HepG2 (cell line): Measurements from ENCODE around the gene GK. TPM values are rescaled to one million over a fixed set of nuclear protein-coding genes. Genes with fewer than 3 reads are reported as not detected.

Source experiments
- ATAC-seq: fragments of 200-7000 bp; cut with Tn5 transposase; 3 replicates; pipeline ENCODE4 v1.9.1; 2020; ENCODE audit warnings: mild to moderate bottlenecking, moderate library complexity
- BruUV-seq: library from RNA; stranded (reverse); fragments of 400-500 nt; replicated peaks from 2 replicates; lab custom pipeline; 2021; lab: Mats Ljungman, UMichigan
- CTCF ChIA-PET: fragments of 300-600 bp; formaldehyde crosslinking; extraction: SDS; loops from one replicate; lab custom pipeline; 2021; ENCODE audit warnings: low total read pairs, inconsistent platforms, low intra/inter-chr PET ratio; lab: Yijun Ruan, JAX
- POLR2A ChIA-PET: fragments of 350-600 bp; sonication (Branson Sonifier 250); formaldehyde crosslinking; loops from one replicate; lab custom pipeline; 2020; ENCODE audit warnings: antibody characterized with exemption, inconsistent platforms; lab: Yijun Ruan, JAX
- DNase-seq: peaks from one replicate; pipeline ENCODE4 v3.0.0-alpha.2; 2015; ENCODE audit warnings: low spot score
- FAIRE-seq: peaks from 3 replicates; lab custom pipeline; 2011; peaks lifted over from hg19 to GRCh38; lab: Jason Lieb, UNC
- H2AFZ ChIP-seq: one replicate; pipeline ENCODE4 v1.6.1; 2011; ENCODE audit warnings: low read length, inconsistent platforms
- H3K27ac ChIP-seq: fragments of 300-600 bp; 3 replicates; pipeline ENCODE4 v1.8.0; 2011; ENCODE audit warnings: mixed run types, mild to moderate bottlenecking, mixed read lengths, low read length, inconsistent platforms; ENCODE audit not compliant: insufficient read depth; ENCODE audit errors: extremely low read length
- H3K27me3 ChIP-seq, 2 experiments: fragments of 200-600 bp in 1 of 2; 2 replicates in 1 of 2; 3 replicates in 1 of 2; pipeline versions ENCODE4 v1.6.0 to v1.8.0; 2011; ENCODE audit warnings: low read length in 2 of 2, mild to moderate bottlenecking in 2 of 2, moderate library complexity in 2 of 2, inconsistent platforms in 1 of 2; ENCODE audit not compliant: insufficient read depth in 2 of 2, control insufficient read depth in 1 of 2
- H3K36me3 ChIP-seq, 2 experiments: fragments of 200-600 bp in 1 of 2; replicated peaks in 1 of 2; 2 replicates in 1 of 2; 3 replicates in 1 of 2; pipeline versions ENCODE4 v1.5.1 to v1.8.0; 2011; ENCODE audit warnings: low read length in 2 of 2, inconsistent platforms in 1 of 2; ENCODE audit not compliant: insufficient read depth in 2 of 2, control insufficient read depth in 1 of 2
- H3K4me1 ChIP-seq: 2 replicates; pipeline ENCODE4 v1.5.1; 2012; ENCODE audit warnings: low read length, inconsistent platforms; ENCODE audit not compliant: insufficient read depth
- H3K4me2 ChIP-seq: 2 replicates; pipeline ENCODE4 v1.6.0; 2011; ENCODE audit warnings: low read depth, low read length, inconsistent platforms
- H3K4me3 ChIP-seq, 3 experiments: fragments of 200-600 bp in 1 of 3; sonication (generic), shearing (Covaris generic) in 1 of 3; replicated peaks in 1 of 3; 2 replicates each; pipeline ENCODE4 v1.5.1; 2011 to 2016; ENCODE audit warnings: low read length in 3 of 3, inconsistent platforms in 2 of 3, low read depth in 2 of 3, mild to moderate bottlenecking in 2 of 3, control low read depth in 1 of 3, mixed read lengths in 1 of 3; ENCODE audit not compliant: insufficient read depth in 1 of 3
- H3K79me2 ChIP-seq: one replicate; pipeline ENCODE4 v1.6.1; 2011; ENCODE audit warnings: low read length, inconsistent platforms; ENCODE audit not compliant: insufficient read depth
- H3K9ac ChIP-seq: 2 replicates; pipeline ENCODE4 v1.6.0; 2011; ENCODE audit warnings: mild to moderate bottlenecking, low read depth, low read length, inconsistent platforms; ENCODE audit not compliant: insufficient read depth
- H3K9me3 ChIP-seq: 2 replicates; pipeline ENCODE4 v1.5.1; 2012; ENCODE audit warnings: mild to moderate bottlenecking, low read length
- H4K20me1 ChIP-seq: 2 replicates; pipeline ENCODE4 v1.6.0; 2011; ENCODE audit warnings: inconsistent platforms, mild to moderate bottlenecking, low read length, moderate library complexity; ENCODE audit not compliant: insufficient read depth
- ARHGAP35 ChIP-seq: sonication (generic); formaldehyde crosslinking; IDR thresholded peaks from 2 replicates; pipeline ENCODE4 v1.9.0; 2022; ENCODE audit warnings: mild to moderate bottlenecking, inconsistent platforms, moderate library complexity, missing genetic modification reagents, borderline replicate concordance
- ATF1 ChIP-seq: IDR thresholded peaks from 2 replicates; pipeline ENCODE4 v1.6.1; 2016; ENCODE audit warnings: mild to moderate bottlenecking, control low read depth
- CSRNP1 ChIP-seq: sonication (generic); formaldehyde crosslinking; IDR thresholded peaks from 2 replicates; pipeline ENCODE4 v1.8.1; 2023; ENCODE audit warnings: mild to moderate bottlenecking, missing genetic modification reagents
- E2F2 ChIP-seq: sonication (generic); formaldehyde crosslinking; IDR thresholded peaks from 2 replicates; pipeline ENCODE4 v1.4.0; 2020; ENCODE audit warnings: missing genetic modification reagents, borderline replicate concordance
- GTF2F1 ChIP-seq: fragments of 150-350 bp; IDR thresholded peaks from 2 replicates; pipeline ENCODE4 v1.6.1; 2014; ENCODE audit warnings: low read length
- PAF1 ChIP-seq: IDR thresholded peaks from 2 replicates; pipeline ENCODE4 v1.6.1; 2016; ENCODE audit warnings: missing genetic modification reagents, missing compliant biosample characterization
- POLR2G ChIP-seq: fragments of 200-400 bp; formaldehyde crosslinking; IDR thresholded peaks from 2 replicates; pipeline ENCODE4 v1.6.1; 2018; ENCODE audit warnings: mild to moderate bottlenecking, low read depth, low read length, moderate library complexity
- TAF1 ChIP-seq: sonication (generic); formaldehyde crosslinking; IDR thresholded peaks from 2 replicates; pipeline ENCODE4 v1.4.0; 2020; ENCODE audit warnings: missing genetic modification reagents
- TERF1 ChIP-seq: sonication (generic); formaldehyde crosslinking; IDR thresholded peaks from 2 replicates; pipeline ENCODE4 v1.8.0; 2022; ENCODE audit warnings: mild to moderate bottlenecking, missing genetic modification reagents, moderate library complexity
- ZC3H13 ChIP-seq: sonication (generic); formaldehyde crosslinking; IDR thresholded peaks from 2 replicates; pipeline ENCODE4 v1.8.1; 2023; ENCODE audit warnings: mild to moderate bottlenecking, missing genetic modification reagents, moderate library complexity
- ZMYM3 ChIP-seq: sonication (generic); formaldehyde crosslinking; IDR thresholded peaks from 2 replicates; pipeline ENCODE4 v1.5.1; 2020; ENCODE audit warnings: mild to moderate bottlenecking, missing genetic modification reagents
- ZNF550 ChIP-seq: sonication (generic); formaldehyde crosslinking; IDR thresholded peaks from 2 replicates; pipeline ENCODE4 v1.4.0; 2020; ENCODE audit warnings: mild to moderate bottlenecking, missing genetic modification reagents, borderline replicate concordance
- ZNF562 ChIP-seq: sonication (generic); formaldehyde crosslinking; IDR thresholded peaks from 2 replicates; pipeline ENCODE4 v1.8.0; 2022; ENCODE audit warnings: missing genetic modification reagents, borderline replicate concordance
- ZSCAN5A ChIP-seq: sonication (generic); formaldehyde crosslinking; IDR thresholded peaks from 2 replicates; pipeline ENCODE4 v1.8.0; 2022; ENCODE audit warnings: mild to moderate bottlenecking, missing genetic modification reagents, borderline replicate concordance
- ZZZ3 ChIP-seq: sonication (generic); formaldehyde crosslinking; IDR thresholded peaks from 2 replicates; pipeline ENCODE4 v1.4.0; 2020; ENCODE audit warnings: missing genetic modification reagents, mild to moderate bottlenecking, borderline replicate concordance
- WGBS: methylation state at CpG from one replicate; pipeline ENCODE4 v1.1.6; 2017; ENCODE audit warnings: low lambda C conversion rate; 5-methylcytosine and 5-hydroxymethylcytosine counted together
- in situ Hi-C: cut with HindIII; loops from 2 replicates; pipeline ENCODE4 v1.10.0; 2017; ENCODE audit warnings: low pct_unique_long_range_greater_than_20kb; ENCODE audit not compliant: extremely low pct_ligation_motif_present
- intact Hi-C: fragments of 100-400 bp; cut with micrococcal nuclease; formaldehyde crosslinking; loops from one replicate; pipeline ENCODE4 v1.10.0; 2022; ENCODE audit not compliant: unreplicated experiment
- polyA plus RNA-seq, 8 experiments: library from polyadenylated mRNA; depleted of rRNA in 3 of 8; stranded (reverse) in 7 of 8; unstranded in 1 of 8; fragments of >200 nt; fragmentation: Illumina TruSeq in 4 of 8; extraction: Trizol in 4 of 8; gene quantifications; 2 replicates each; pipeline versions ENCODE4 v1.2.1 to v1.2.3, GENCODE V29; 2011 to 2016; ENCODE audit warnings: low read depth in 4 of 8, missing spikeins in 1 of 8, mixed read lengths in 1 of 8; ENCODE audit not compliant: insufficient read depth in 1 of 8
- total RNA-seq, 5 experiments: library from RNA; depleted of rRNA; stranded (reverse); fragments of >200 nt; fragmentation: Illumina TruSeq; extraction: Trizol; gene quantifications; 2 replicates each; pipeline ENCODE4 v1.2.3, GENCODE V29; 2016; ENCODE audit warnings: low read depth in 1 of 5

The GK gene
- total and polyA plus RNA-seq, 2 of the 13 experiments (the other 11 are each of a cell fraction or from before 2014, with no cell fraction given) = 64.2 to 265 TPM

GRCh38 chrX:30673127-30673796 lies 20.0 kb downstream of the GK start:
- no peak for FAIRE-seq

More at GRCh38 chrX:30673127-30673796, 20.0 kb downstream of the GK start:
- Histone ChIP-seq H2AFZ (no peak overlapping the region), H3K4me3 (no peak overlapping the region), H3K4me2 (no peak overlapping the region), H3K79me2 (no peaks in the 10 kb centered on the region), H3K27me3 (no peaks in the 10 kb centered on the region), H3K9ac (no peak overlapping the region), H3K36me3 (peaks cover 1 to 14% of the 10 kb centered on the region in 2 experiments; a peak in 4 of 5 replicates), H3K9me3 (no peaks in the 10 kb centered on the region), H3K4me1 (peaks cover 23% of the 10 kb centered on the region), H3K27ac (no peak overlapping the region), H4K20me1 (no peaks in the 10 kb centered on the region)
- 87% methylated on average over 4 of the region's 4 CpGs for WGBS
- ChIA-PET CTCF (no interaction called here), POLR2A (no interaction called here)
- ATAC-seq = no peak
- BruUV-seq = TSS peak; percentile 13
- no peak for TF ChIP-seq ATF1 (CRISPR knock-in tag)
- TF ChIP-seq ZSCAN5A (CRISPR knock-in tag) = no peak
- TF ChIP-seq GTF2F1 = no peak
- TF ChIP-seq PAF1 (CRISPR knock-in tag) = peak; percentile 88
- no peak for TF ChIP-seq E2F2 (CRISPR knock-in tag)
- no peak for TF ChIP-seq TERF1 (CRISPR knock-in tag)
- TF ChIP-seq CSRNP1 (CRISPR knock-in tag) = no peak
- TF ChIP-seq ZMYM3 = no peak
- no peak for TF ChIP-seq ZNF562 (CRISPR knock-in tag)
- 0 out of 2 replicates have a peak, but pooled peaks have one; percentile 14 for TF ChIP-seq POLR2G
- TF ChIP-seq ZNF550 (CRISPR knock-in tag) = no peak
- TF ChIP-seq TAF1 (CRISPR knock-in tag) = no peak
- TF ChIP-seq ZZZ3 (CRISPR knock-in tag) = no peak
- no peak for TF ChIP-seq ZC3H13 (CRISPR knock-in tag)
- TF ChIP-seq ARHGAP35 (CRISPR knock-in tag) = no peak
- DNase-seq = no peak
- intact Hi-C loops = loop anchor here (5.0 kb wide), 1 partner anchor 36 kb away; no protein-coding TSS in a partner anchor
- in situ Hi-C loops = no loop called here
